NCI-H2081 treated with DMSO at 0.1 percent for 48 hours (cell line): Measurements from ENCODE around the gene RPRD1B.

ENCODE experiments used
- DNase-seq: peaks from one replicate; lab custom pipeline; 2025; lab: John Stamatoyannopoulos, UW

RPRD1B gene, protein sequence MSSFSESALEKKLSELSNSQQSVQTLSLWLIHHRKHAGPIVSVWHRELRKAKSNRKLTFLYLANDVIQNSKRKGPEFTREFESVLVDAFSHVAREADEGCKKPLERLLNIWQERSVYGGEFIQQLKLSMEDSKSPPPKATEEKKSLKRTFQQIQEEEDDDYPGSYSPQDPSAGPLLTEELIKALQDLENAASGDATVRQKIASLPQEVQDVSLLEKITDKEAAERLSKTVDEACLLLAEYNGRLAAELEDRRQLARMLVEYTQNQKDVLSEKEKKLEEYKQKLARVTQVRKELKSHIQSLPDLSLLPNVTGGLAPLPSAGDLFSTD

DNA sequence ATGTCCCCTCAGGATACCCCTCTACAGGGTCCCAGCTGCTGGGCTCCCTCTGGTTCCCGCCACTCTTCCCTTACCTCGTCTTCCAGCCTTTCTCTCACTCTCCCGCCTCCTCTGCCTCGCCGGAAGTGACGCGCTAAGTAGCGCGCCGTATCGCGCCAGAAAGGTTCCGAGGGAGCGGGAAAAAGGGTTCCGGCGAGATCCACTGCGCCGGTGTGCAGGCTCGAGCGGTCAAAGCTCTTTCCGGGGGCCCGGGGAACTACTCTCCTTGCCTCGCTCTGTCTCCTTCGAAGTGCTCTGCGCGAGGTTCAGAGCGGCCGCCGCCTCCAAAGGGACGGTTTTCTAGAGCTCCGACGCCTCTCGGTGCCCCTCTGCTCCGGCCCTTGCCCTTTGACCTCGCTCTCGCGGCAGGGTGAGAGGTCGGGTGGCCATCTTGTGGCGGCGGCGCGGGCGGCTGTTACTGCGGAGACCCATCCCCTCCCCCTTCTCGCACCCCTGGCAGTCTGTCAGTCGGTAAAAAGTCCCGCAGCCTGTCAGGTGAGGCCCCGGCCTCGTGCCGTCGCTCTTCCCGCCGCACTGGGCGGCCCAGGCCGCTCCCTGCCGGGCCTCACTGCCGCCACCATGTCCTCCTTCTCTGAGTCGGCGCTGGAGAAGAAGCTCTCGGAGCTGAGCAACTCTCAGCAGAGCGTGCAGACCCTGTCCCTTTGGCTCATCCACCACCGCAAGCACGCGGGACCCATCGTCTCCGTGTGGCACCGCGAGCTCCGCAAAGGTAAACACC is at the start of gene RPRD1B, which contains the start of gene TTI1:
TSS of gene RPRD1B (plus strand) at position 417 of the 778 bp plus-strand sequence. CDS start at position 619, 202 bp downstream.
TSS of gene TTI1 (minus strand) at position 127 of the 778 bp plus-strand sequence. CDS start 19,640 bp downstream, outside the sequence.
- peak; percentile 63 for DNase-seq

DNA sequence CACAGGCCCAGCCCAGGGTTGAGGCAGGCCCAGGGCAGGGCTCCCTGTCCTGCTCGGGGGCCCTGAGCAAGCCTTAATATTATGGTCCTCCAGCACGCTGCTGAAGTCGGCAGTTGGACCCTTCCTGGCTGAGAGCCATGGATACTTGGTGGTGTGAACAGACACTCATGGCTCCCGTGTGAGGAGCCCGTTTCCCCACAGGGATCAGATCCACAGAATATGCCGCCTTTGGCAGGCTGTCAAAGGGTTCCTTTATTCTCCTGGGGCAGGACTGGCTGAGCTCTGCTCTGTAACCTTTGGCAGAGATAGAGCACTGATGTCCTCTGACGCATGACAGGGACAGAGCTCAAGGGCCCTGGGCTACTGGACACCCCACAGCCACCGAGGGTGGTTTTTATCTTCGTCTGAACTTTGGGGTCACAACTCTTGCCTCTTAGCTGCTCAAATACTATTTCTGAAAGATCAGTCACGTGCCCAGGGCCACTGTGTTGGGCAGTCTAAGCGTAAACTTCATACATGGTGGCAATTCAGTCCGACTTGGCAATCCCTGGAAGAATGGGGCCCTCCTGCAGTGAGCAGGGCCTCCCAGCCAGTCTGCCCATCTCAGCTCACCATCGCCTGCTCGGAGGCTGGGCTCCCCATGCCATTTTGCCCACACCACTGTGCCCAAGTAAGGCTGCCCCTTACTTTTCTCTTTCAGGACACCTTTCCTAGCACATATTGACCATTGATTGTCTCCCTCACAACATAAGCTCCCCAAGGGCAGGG is 49.3 kb upstream of the RPRD1B start:
- DNase-seq: no peak

DNA sequence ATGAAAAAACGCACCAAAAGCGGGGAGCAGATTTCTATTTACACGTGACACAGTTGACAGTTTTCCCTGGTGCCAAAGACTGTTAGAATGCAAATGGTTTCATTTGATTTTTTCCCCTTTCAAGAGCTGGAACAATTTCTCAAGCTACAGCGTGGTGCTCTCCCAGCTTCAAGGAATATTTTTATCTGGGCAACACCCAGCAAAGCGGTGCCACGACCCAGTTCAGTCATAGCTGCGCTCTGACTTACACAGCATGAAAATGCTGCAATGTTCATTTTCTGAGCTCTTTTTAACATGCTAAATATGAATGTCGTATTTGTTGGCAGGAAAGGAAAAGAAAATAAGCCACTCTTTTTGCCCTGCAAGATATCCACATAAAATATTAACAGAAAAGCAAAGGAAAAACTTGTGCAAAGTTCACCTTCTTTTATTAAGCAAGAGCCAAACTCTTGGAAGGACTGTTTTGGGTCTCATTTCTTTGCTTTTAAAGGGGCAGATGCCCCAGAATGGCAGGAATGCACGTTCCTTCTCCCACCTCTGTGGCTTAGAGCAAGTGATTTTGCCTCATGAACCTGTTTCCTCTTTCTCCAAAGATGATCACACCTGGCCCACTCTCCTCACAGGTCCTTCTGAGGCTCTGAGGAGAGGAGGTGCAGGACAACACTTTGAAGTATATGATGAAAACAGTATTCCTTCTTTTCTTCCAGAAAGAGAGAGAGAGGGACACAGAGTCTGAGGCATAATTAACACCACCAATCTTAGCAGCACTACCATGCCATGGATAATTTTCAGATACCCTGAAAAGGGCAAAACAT is 47.3 kb upstream of the RPRD1B start:
- DNase-seq: no peak

DNA sequence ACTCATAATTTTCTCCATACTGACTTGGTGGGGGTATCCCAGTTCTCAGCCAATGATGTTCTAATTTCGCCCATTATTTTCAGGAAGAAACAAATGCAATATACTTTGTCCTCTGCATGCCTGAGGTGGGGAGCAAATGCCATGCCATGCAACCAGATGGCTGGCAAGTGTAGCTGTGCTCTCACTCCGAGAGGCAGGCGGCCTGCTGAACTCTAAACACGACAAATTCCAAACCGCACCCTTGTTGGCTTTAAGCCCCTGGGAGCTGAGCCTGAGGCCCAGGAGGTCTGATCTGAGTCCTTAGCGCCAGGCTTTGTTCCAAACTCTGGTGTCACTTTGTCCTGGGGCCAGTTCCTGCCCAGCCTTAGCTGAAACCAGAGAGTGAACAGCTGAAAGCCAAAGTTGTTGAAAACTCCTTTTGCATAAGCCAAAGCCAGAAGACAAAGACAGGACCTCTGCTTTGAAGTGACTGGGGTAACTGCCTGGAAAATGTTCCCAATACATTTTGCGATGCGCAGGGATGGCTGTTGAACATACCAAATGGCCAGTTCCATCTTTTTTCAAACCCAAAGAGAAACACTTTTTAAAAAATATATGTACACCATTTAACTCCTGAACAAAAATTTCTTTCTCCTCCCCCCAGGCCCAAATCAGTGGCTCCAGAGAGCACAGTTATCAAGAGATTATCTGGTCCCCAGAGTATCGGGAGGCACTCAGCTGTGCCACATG is 46.5 kb upstream of the RPRD1B start:
- no peak for DNase-seq

DNA sequence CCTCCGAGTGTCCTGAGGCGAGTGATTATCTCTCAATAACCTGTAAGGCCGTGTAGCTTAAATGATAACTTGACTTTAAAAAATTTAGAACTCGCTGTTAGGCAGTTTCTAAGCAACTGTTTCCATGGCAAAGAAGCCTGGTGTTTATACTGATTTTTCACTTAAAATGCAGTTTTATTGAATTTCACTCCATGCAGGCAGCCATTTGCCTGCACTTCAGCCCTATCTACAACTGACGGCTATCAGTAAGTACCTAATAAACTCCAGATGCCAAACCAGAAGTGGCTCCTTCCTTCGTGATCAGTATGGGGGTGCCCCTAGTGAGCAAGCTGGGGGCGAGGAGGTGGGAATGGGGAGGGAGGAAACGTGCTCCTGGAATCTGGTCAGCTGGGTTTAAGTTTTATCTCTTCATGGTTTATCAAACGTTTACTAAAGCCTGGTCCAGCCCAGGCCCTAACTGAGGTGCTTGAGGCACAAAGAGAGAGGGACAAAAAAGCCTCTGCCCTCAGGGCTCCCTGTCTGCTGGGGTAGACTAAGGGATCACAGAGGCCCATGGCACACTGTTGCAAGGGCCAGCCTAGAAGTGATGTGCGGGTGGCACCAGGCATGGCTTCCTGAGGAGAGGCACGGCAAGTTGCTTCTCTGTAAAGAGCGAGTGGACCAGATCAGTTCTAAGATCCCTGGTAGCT is 45.8 kb upstream of the RPRD1B start:
- no peak for DNase-seq

DNA sequence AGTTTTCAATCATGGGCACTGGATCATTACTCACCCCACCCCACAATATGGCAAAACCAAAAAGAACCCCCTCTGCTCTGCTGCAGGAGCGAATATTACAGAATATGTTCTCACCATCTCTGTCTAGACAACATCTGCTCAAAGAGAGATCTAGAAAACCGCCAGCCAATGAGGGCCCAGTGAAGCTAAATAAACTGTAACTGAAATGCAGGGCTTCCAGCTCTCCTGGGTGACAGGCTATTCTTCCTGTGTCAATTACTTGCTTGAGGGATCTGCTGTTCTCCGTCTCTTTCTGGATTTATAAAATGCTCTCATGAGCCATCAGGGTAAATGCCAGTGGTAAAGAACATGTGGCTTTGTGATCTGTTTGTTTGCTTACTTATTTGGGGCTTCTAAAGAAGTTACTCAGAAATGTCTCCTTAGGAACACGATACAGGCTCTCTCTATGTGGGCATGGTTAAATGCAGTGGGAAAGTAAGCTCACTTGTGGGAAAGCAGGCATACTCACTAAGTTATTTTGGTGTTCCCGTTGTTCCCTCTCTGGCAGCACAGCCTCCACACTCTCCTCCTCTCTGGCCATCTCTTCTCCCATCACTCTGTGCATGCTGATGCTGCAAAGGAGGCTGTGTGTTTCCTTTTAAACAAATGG is 45.1 kb upstream of the RPRD1B start:
- DNase-seq: no peak

DNA sequence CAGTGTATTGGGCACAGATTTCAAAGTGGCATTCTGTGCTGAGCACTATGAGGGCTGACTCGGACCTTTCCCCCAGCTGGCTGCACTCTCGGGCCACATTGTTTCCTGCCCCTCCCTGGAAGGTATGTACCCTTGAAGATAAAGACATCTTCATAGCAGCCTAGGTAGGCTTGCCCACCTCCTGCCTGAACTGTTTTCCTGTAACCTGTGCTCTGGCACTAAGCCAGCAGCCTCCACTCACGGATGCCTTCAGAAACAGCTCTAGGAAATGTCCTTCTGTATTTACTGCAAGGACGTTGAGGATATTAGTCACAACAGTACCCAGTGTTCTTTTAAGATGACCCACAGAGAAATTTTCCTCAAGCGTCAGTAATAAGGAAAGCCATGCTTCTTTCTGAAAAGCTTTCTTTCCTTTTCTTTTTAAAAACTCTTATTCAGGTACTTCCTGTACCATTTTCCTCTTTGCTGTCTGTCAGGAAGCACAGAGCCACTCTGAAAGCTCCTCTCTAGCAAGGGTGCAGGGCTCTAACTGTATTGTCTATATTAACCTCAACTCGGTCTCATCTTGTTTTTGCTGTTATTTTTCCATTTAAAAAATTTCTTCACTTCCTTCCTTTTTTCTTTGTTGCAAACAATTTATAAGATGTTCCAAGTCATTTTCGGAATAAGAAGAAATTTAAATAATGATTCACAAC is 43.8 kb upstream of the RPRD1B start:
- DNase-seq: no peak

DNA sequence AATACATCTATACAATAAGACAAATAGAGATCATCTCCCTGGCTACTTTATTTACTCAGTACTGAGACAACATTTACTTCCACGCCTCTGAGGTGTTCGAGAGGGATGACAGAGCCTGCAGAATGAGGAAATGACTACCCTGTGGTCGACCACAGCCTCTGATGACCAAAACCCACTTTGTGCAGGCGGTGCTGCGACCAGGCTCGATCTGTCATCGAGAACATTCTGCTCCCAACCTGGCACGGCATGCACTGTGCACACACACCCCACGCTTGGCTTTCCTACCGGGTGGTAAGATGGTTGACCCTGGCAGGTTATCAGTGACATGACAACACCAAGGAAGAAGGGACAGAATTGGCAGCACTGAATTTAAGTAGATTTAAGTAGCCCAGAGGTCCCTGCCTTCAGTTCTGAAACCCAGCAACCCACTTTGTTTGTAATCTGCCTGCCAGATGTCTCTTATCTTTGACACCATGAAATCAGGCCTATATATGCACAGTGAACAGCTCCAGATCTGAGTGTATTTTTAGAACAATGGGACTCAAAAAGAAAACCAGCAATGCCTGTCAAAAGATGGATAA is 42.9 kb upstream of the RPRD1B start:
- DNase-seq: no peak

DNA sequence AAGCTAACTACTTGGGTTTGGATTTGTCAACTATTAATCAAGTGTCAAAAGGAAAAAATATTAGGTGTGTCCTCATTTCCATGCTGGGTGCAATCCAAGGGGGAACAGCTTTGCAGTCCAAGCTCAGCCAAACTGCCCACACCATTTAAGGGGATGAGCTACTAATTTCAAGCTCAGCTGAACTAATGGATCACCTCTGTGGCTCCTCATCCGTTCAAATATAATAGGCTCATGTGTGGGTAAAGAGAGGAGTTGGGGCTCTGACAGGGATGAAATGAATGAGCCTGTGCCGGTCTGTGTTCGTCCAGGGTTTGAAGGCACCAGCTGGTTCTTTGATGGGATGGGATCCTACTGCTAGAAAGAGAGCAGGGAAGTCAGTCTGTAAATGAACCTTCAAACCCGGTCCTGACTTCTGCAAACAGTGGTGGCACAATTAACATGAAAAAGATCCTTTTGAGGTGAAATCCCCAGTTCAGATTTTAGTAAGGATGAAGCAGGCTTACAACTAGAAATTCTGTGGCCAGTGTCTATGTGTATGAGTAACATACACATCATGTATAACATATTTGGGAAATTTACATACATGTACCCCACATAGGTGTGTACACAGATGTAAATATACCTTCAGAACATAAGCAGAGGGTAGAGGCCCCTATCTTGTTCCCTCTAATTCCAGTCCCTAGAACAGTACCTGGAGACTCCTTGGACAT is 42.2 kb upstream of the RPRD1B start:
- DNase-seq: no peak

DNA sequence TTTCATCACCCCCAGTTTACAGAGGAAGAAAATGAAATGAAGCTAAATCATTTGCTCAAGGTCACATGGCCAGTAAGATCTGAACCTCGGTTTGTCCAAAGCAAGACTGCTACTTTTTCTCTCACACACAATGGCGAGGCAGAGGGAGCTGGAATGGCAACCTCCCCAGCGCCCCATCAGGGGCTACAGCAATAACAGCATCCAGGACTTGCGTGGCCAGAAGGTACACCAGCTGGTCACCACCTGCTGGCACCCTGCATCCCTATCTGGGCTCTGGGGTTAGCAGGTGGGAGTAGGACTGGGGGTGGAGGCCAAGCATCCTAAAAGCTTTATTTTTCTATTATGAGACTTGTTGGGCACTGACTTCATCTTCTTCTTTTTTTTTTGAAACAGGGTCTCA is 41.6 kb upstream of the RPRD1B start:
- DNase-seq: no peak

DNA sequence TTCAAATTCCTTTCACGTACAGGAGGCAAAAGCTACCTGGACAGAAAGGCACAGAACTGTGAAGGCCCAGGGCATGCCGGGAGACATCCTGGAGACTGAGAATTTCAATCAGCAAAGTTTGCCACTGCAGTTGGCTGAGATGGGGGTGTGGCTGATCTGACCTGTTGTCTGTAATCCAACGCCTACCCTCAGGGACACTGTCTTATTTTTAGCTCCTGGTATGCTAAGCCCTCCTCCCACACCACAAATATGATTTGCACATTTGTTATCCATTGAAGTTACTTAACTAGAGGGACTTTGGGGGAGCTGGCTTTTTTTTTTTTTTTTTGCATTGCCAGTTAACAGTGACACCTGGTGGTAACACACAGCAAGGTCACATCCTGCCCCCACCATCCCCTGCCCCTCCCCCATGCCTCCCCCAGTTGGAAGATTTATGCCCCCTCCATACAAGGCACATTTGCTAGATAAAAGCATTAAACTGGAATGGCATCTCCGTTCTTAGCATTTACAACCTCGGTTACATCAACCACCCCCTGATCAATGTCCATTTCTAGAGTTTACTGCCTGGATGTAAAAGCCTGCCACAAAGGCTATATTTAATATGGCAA is 40.6 kb upstream of the RPRD1B start:
- DNase-seq: no peak

DNA sequence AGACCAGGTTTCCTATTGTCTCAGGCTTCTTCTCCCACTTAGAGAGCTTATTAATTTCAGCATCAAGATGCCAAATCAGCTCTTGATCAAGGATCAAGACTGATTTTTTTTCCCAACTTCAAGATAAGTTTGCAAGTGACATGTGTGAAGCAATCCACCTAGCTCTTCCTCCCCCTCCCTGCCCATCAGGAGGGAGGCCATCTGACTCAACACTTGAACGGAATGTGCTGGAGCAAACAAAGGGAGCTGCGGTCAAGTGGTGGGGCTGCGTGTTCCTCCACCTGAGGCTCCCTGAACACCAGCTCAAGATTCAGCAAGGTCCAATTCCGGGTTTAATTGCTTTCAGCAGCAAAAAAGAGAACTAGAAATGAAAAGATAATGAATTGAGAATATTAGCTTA is 39.0 kb upstream of the RPRD1B start:
- no peak for DNase-seq

DNA sequence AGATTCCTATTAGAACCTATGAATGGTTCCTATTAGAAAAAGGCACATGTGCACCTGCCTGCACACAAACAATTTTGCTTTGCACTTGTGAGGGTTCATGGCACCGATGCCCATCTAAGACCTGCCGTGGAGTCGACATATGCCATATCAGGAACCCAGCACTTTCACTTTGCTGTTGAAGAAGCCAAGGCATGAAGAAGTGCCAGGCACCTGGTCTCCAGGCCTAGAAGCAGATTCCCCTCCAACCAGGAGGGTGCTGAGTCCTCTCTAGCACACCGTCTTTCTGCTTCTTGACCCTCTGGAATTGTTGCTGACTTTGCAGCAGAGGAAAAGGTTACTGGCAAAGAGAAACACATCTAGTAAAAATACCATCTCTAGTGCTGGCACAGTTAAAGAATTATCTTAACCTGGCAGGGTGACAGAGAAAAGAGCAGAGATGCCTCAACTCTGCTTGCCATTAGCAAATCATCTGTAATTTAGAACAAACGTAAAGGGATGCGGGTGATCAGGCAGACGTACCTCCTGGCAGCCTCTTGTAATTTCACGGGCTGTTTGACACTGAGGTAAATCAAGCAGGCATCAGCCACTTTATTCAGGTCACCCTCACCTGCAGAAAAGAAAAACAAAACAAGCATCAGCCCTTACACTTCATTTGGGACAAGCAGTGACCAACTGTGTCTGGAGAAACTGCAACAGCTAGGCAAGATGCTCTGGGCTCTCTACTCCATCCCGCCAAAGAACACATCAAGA is 37.5 kb upstream of the RPRD1B start:
- no peak for DNase-seq

DNA sequence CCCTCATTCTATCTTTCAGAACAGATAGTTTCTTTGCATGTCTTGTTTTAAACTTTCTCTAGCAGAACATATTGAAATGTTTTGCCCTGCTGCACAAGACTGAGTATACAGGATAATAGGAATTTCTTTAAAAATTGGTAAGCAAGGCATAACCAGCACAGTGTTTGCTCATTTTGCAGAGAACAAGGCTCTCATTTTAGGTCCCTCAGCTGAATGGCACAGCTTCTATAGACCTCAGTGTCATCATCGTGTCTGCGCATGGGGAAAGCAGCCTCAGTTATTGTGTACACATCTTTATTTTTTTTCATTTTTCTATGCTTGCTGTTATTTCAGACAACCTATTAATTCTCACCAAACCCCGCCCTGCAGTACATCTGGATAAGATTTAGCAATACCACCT is 36.0 kb upstream of the RPRD1B start:
- DNase-seq: no peak

DNA sequence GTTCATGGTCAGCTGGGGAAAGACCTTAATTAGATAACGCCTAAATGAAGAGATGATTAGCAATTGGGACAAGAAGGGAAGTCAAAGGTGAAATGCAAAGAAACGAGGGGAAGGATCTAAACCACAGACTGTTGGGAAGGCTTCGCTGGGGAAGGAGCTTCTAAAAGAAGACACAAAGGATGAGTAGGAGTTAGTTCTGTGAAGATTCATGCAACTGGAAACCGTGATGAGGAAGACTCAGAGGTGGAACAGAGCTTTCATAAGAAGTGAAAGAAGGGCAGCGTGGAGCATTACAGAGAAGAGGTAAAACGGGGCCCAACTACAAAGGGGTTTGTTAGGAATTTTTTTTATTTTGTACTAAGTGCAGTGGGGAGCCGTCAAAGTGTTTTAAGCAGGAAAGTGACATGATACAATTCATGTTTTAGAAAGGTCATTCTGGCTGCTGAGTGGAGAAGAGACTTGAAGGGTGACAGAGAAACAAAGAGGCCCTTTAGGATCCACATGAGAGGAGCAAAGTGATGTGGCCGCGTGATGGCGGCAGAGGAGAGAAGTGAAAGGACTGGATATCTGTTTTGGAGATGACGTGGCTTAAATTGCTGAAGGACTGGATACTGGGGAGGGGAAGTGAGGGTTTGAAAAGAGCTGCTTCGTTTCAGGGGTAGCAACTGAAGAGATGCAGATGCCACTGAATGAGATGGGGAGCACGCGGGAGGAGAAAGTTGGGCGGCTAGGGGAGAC is 33.9 kb upstream of the RPRD1B start:
- no peak for DNase-seq

DNA sequence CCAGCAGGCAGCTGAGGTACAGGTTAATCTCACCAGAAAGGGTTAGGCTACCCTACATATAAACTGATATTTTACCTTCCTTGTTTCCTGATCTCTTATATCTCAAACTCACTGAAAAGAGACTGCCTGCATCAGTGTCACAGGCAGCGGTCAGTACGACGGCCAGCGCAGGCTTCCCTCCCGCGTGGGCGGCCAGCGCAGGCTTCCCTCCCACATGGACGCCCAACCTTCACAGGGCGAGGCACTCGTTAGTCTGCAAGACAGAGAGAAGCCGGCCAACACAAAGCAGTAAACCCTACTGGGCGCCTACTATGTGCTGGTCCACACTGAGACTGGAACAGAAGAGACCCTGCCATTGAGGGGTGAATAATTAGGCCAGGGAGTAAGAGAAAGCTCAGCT is 33.3 kb upstream of the RPRD1B start:
- DNase-seq: no peak
